Kidney capillary endothelial cell (primary cell): ENCODE data around the gene JKAMP.
A peak's percentile ranks its signal among the peaks of the same experiment; 100 is the strongest.
"Not testable (repeated sequence)": the region's sequence is repeated elsewhere in the genome, so short reads cannot be mapped to it uniquely, and the experiment has no call there.

Experiments used
- DNase-seq: peaks from one replicate; pipeline ENCODE4 v3.0.0-alpha.2; 2018; ENCODE audit warnings: low spot score

The JKAMP gene, protein sequence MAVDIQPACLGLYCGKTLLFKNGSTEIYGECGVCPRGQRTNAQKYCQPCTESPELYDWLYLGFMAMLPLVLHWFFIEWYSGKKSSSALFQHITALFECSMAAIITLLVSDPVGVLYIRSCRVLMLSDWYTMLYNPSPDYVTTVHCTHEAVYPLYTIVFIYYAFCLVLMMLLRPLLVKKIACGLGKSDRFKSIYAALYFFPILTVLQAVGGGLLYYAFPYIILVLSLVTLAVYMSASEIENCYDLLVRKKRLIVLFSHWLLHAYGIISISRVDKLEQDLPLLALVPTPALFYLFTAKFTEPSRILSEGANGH

GRCh38 chr14:59483819-59484638 lies at the start of gene JKAMP, which contains the start of gene L3HYPDH:
JKAMP (plus strand) TSS chr14:59484517; CDS start chr14:59484590, 73 bp downstream.
L3HYPDH (minus strand) TSS chr14:59484408; CDS start chr14:59484316, 92 bp downstream.
- DNase-seq = peak; percentile 93

DNA sequence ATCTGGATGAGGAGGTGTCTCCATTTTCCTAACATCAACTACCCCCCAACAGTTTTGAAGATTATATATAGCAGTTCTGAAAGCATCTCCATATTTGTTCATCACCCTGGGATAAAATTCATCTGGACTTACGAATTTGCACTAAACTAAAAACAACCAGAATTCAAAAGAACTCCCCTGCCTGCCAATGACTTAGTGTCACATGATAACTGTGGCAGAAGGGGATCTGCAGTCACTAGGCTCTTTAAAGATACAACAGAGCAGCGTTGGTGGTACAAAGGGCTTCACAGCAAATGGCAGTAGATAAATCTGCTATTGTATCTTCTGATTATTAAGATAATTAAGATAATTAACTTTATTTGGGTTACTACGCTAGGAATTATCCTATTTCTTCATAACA lies 49.2 kb upstream of the JKAMP start:
- no peak for DNase-seq

GRCh38 chr14:59435987-59436386 lies 48.3 kb upstream of the JKAMP start:
- DNase-seq = no peak

DNA sequence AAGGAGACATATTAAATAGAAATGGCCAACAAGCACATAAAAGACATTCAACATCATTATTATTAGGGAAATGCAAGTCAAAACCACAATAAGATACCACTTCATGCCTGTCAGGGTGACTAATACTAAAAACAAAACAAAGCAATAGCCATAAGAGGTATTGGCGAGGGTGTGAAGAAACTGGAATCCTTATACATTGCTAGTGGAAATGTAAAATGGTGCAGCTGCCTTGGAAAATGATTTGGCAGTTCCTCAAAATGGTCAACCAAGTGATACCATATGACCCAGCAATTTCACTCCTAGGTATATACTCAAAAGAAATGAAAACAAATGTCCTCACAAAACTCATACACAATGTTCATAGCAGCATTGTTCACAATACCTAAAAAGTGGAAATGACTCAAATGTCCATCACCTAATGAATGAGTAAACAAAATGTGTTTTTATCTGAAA lies 46.1 kb upstream of the JKAMP start:
- DNase-seq = peak; percentile 60

GRCh38 chr14:59439256-59439965 lies 44.9 kb upstream of the JKAMP start:
- DNase-seq = no peak

- not testable (repeated sequence) for DNase-seq
These were observed 35.6 kb upstream of the JKAMP start for GRCh38 chr14:59448673-59449072.

DNA sequence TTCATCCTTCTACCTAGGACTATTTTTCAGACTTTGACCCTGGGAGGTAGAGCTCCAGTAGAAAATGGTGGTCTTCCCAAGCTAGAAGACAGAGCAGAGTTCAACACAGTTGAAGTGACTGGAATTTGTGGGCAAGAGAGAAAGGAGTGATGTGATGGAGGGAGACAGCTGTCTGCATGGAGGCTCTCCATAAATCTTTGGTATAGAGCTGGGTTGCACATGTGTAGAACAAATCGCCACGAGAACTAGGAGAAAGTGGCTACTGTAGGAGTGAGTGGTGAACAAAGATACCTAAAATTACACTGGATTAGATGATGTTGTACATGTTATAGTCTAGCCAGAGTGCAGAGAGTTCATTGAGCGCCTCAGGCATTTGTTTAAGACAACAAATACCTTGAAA lies 33.6 kb upstream of the JKAMP start:
- no peak for DNase-seq

DNA sequence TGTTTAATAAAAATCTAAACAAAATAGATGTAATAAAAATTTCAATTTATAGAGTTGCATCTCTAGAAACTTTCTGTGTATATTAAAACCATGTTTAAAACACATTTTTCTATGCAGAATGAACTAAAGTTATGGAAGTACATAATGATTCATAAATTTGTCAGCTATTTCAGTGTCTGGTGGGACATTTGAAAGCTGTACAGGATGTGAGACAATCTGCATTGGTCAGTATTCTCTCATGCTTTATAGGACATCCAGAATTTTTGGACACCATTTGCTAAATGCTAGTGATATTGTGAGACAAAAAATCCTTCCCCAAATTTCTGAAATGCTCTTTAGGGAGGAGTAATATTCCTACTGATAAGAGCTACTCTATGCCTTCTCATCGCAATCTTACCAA lies 32.5 kb upstream of the JKAMP start:
- DNase-seq = no peak

GRCh38 chr14:59454139-59454538 lies 30.2 kb upstream of the JKAMP start:
- DNase-seq = peak; percentile 57

- no peak for DNase-seq
These were observed 28.9 kb upstream of the JKAMP start for GRCh38 chr14:59455411-59455810.

DNA sequence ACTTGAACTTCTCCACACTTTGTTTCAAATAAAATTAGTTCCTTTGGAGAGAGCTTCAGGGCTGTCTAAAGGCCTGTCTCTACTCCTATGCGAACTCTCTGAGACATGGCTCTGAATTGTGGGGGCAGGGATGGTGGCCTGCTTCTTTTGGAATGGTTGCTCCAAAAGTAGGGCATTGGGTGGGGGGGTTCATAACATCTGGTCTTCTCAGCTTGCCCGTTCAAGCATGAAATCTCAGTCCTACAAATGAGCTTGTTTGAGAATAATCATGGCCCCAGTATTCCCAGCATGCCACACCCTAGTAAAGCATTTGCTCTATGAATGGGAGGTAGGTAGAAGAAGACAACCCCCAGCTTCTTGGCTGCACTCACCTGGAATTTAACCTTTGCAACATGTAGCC lies 25.8 kb upstream of the JKAMP start:
- no peak for DNase-seq

GRCh38 chr14:59460378-59460777 lies 23.9 kb upstream of the JKAMP start:
- DNase-seq = no peak

DNA sequence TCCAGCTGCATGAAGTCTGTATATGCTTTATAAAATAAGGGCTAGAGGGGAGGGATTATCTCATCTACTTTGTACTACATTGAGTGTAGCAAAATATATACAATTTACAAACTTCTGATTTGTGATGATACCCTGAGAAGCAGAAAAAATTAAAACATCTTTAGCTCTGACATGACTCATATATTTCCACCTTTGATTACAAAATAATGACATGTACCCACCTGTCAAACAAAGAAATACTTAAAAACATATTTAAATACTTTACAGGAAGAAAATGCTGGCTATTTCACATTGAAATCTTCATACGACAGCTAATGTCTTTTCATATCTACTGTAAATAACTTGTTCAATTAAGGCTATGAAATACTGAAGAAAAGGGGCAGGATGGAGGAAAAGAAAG lies 22.4 kb upstream of the JKAMP start:
- no peak for DNase-seq

DNA sequence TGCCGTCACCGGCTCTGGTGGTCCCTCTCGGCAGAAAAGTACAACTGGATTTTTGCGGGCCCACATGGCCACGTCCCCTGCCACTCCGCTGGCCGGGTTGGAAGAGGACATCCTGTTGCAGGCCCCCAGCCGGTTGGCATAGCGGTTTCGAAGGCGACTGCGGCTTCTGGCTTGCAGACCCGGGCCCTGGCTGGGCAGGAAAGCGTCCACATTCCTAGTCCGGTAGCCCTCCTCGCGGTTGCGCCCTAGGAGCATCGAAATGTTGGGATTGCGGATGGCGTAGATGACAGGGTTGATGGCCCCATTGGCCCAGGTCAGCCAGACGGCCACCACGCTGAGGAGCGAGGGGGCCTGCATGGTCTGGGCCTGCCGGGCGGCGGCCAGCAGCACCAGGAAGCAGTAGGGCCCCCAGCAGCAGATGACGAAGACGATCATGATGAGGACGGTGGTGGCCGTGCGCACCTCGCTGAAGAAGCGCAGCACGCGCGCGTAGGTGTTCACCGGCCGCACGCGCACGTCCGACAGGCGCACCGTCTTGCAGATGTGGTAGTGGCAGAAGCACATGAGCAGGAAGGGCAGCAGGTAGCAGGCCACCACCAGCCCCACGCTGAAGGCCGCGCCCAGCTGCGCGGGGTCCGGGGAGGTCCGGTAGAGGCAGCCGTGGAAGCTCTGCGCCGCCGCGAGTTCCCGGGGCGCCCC lies 20.4 kb upstream of the JKAMP start:
- no peak for DNase-seq

- peak; percentile 55 for DNase-seq
These were observed 19.6 kb upstream of the JKAMP start for GRCh38 chr14:59464486-59465315.

- no peak for DNase-seq
These were observed 18.8 kb upstream of the JKAMP start, which contains the start of gene GPR135 for GRCh38 chr14:59465316-59466135. GPR135 (minus strand) TSS chr14:59465380; CDS start chr14:59465226, 154 bp downstream.

GRCh38 chr14:59474172-59474571 lies 10.1 kb upstream of the JKAMP start:
- no peak for DNase-seq

- no peak for DNase-seq
These were observed 8.6 kb upstream of the JKAMP start for GRCh38 chr14:59475709-59476108.

DNA sequence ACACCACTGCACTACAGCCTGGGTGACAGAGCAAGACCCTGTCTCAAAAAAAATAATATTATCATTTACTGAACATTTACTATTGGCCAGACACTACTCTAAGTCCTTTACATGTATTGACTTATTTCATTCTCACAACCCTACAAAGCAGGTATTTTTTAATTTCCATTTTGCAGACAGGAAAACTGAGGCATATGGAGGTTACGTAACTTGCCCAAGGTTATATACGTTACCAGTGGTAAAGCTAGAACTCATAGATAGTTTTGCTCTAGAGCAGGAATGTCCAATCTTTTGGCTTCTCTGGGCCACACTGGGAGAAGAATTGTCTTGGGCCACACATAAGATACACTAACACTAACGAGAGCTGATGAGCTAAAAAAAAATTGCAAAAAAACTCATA lies 5.8 kb upstream of the JKAMP start:
- no peak for DNase-seq

DNA sequence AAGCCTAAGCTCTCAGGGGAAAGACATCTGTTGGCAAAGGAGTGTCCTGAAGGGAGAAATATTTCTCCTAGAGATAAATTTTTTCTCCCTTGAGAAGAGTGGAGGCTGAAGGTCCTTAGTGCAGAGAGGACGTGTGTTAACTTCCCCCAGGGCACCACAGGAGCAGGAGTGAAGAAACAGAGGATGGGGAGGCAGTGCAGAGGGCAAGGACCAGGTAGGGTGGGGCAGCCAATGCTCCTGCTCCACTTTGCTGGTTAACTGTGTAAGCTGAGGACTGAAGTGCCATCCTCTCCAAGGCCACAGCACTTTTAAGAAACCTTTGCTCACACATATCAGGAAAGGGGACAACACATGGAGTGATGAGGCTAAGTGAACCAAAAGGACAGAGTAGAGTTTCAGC lies 4.2 kb upstream of the JKAMP start:
- no peak for DNase-seq
